ENCODE data around the gene ORAI1. TPM values are rescaled to one million over a fixed set of nuclear protein-coding genes. Genes with fewer than 3 reads are reported as not detected.

Gene ORAI1
- total RNA-seq, 1 experiment from 2014 or later, result 31.4 TPM

- BruUV-seq (replicated peaks), result TSS peak; percentile 36
Measured at GRCh38 chr12:121580959-121581685, 45.2 kb upstream of the ORAI1 start, which contains the start of gene KDM2B. TSS of gene KDM2B (minus strand) at chr12:121581023. CDS start at chr12:121580911, 112 bp downstream.

GRCh38 chr12:121581686-121582429, 44.5 kb upstream of the ORAI1 start:
- Histone ChIP-seq H3K36me3 (ENCODE audit: low read depth, low read length) (no peaks in the 10 kb centered on the region), H3F3A (ENCODE audit: low read length, unreplicated experiment) (peaks cover 6% of the 10 kb centered on the region), H2AFZ (ENCODE audit: low read length) (peak overlapping the region; percentile 92; the same call in 1 of the 2 replicates), H3K79me2 (ENCODE audit: low read length) (peaks cover 30% of the 10 kb centered on the region), H3K27ac (ENCODE audit: low read length) (no peak overlapping the region), H3K9me3 (ENCODE audit: low read length) (no peaks in the 10 kb centered on the region), H3K9ac (ENCODE audit: low read length) (no peak overlapping the region), H4K20me1 (ENCODE audit: low read length) (no peaks in the 10 kb centered on the region), H3K9me2 (replicated peaks; ENCODE audit: low read length) (no peaks in the 10 kb centered on the region), H3K4me1 (ENCODE audit: insufficient read depth, low read length) (peaks cover 43% of the 10 kb centered on the region), H3K4me3 (ENCODE audit: low read length) (peak overlapping the region; percentile 82), H3K4me2 (ENCODE audit: low read length) (peak overlapping the region; percentile 99), H3K27me3 (ENCODE audit: low read length) (no peaks in the 10 kb centered on the region)
- intact Hi-C loops (cut with micrococcal nuclease), result loop anchor here (2.0 kb wide), 1 partner anchor 45 kb away; the partner anchor contains the start of gene ORAI1
- BruUV-seq (replicated peaks), result no TSS peak
- TF ChIP-seq EZH2 (IDR thresholded peaks at IDR 0.05; ENCODE audit: low read length, unreplicated experiment) (no peak), EZH2phosphoT487 (IDR thresholded peaks at IDR 0.05; ENCODE audit: borderline replicate concordance, low read length) (no peak), CTCF (conservative IDR thresholded peaks at IDR 0.05; ENCODE audit: low read depth, low read length) (no peak)
- no peak for DNase-seq
- POLR2A ChIA-PET (ENCODE audit: unreplicated experiment), result no interaction called here
- no peak for ATAC-seq
- CTCF ChIA-PET, result interaction anchor here (0.5 kb wide), 1 partner anchor 31 kb away, joined by 6 read pairs; no protein-coding TSS in a partner anchor

More at GRCh38 chr12:121580959-121581685, 45.2 kb upstream of the ORAI1 start, which contains the start of gene KDM2B:
- no peaks in the 10 kb centered on the region for H4K20me1 ChIP-seq (ENCODE audit: low read length)
- no peaks in the 10 kb centered on the region for H3K36me3 ChIP-seq (ENCODE audit: low read depth, low read length)
- H3K4me3 ChIP-seq (ENCODE audit: low read length), result peak within 1 kb of the TSS; percentile 82
- H3K27me3 ChIP-seq (ENCODE audit: low read length), result no peaks in the 10 kb centered on the region
- TF ChIP-seq EZH2phosphoT487 (IDR thresholded peaks at IDR 0.05; ENCODE audit: borderline replicate concordance, low read length) (no peak), EZH2 (IDR thresholded peaks at IDR 0.05; ENCODE audit: low read length, unreplicated experiment) (no peak), CTCF (conservative IDR thresholded peaks at IDR 0.05; ENCODE audit: low read depth, low read length) (peak; percentile 21; the same call in 1 of the 2 replicates)
- H3K4me1 ChIP-seq (ENCODE audit: insufficient read depth, low read length), result peaks cover 50% of the 10 kb centered on the region
- H3F3A ChIP-seq (ENCODE audit: low read length, unreplicated experiment), result peaks cover 9% of the 10 kb centered on the region
- intact Hi-C loops (cut with micrococcal nuclease), result loop anchor here (2.0 kb wide), 1 partner anchor 46 kb away; the partner anchor contains the start of gene ORAI1
- H2AFZ ChIP-seq (ENCODE audit: low read length), result peak within 1 kb of the TSS; percentile 92
- H3K9me2 ChIP-seq (replicated peaks; ENCODE audit: low read length), result no peaks in the 10 kb centered on the region
- H3K9ac ChIP-seq (ENCODE audit: low read length), result peak within 1 kb of the TSS; percentile 83
- ATAC-seq (peak; percentile 66), DNase-seq (peak; percentile 59)
- H3K4me2 ChIP-seq (ENCODE audit: low read length), result peak within 1 kb of the TSS; percentile 99
- CTCF ChIA-PET, result interaction anchor here (0.5 kb wide), 1 partner anchor 32 kb away, joined by 6 read pairs; no protein-coding TSS in a partner anchor
- POLR2A ChIA-PET (ENCODE audit: unreplicated experiment), result no interaction called here
- peaks cover 37% of the 10 kb centered on the region for H3K79me2 ChIP-seq (ENCODE audit: low read length)
- peak within 1 kb of the TSS; percentile 38 for H3K27ac ChIP-seq (ENCODE audit: low read length)
- no peaks in the 10 kb centered on the region for H3K9me3 ChIP-seq (ENCODE audit: low read length)

All from PC-3 (cell line).